Kidney (tissue), 14 donors: ENCODE data around the gene HIPK1. TPM values are rescaled to one million over a fixed set of nuclear protein-coding genes. Genes with fewer than 3 reads are reported as not detected.

Experiments used
- DNase-seq, 5 donors: peaks; one replicate each; pipeline ENCODE4 v3.0.0-alpha.2; 2013 to 2020
- FAIRE-seq: peaks from 2 replicates; lab custom pipeline; 2012; peaks lifted over from hg19 to GRCh38; lab: Jason Lieb, UNC
- H3K27ac ChIP-seq, 2 donors: one replicate each; pipeline ENCODE4 v1.7.0; 2013; ENCODE audit warnings: low read depth in 2 of 2, low read length in 2 of 2, inconsistent platforms in 1 of 2
- H3K27me3 ChIP-seq: one replicate; pipeline ENCODE4 v1.7.1; 2013; ENCODE audit warnings: low read length, inconsistent platforms; ENCODE audit not compliant: control insufficient read depth, insufficient read depth
- H3K36me3 ChIP-seq, 3 donors: one replicate each; pipeline versions ENCODE4 v1.7.0 to v1.7.1; 2013; ENCODE audit warnings: low read length in 3 of 3, control low read depth in 1 of 3, inconsistent platforms in 1 of 3; ENCODE audit not compliant: insufficient read depth in 3 of 3, control insufficient read depth in 2 of 3
- H3K4me1 ChIP-seq, 3 donors: one replicate each; pipeline versions ENCODE4 v1.7.0 to v1.7.1; 2013; ENCODE audit warnings: low read length in 3 of 3, inconsistent platforms in 1 of 3, low read depth in 1 of 3; ENCODE audit not compliant: control insufficient read depth in 2 of 3, insufficient read depth in 2 of 3
- H3K4me3 ChIP-seq, 3 donors: one replicate each; pipeline versions ENCODE4 v1.7.0 to v1.8.1; 2013; ENCODE audit warnings: low read length in 3 of 3, control low read depth in 1 of 3, inconsistent platforms in 1 of 3
- H3K9ac ChIP-seq, 3 donors: one replicate each; pipeline versions ENCODE4 v1.7.0 to v1.7.1; 2013; ENCODE audit warnings: low read length in 3 of 3, control low read depth in 1 of 3, inconsistent platforms in 1 of 3
- H3K9me3 ChIP-seq, 3 donors: one replicate each; pipeline versions ENCODE4 v1.7.0 to v1.7.1; 2013; ENCODE audit warnings: low read length in 3 of 3, control low read depth in 1 of 3, inconsistent platforms in 1 of 3; ENCODE audit not compliant: control insufficient read depth in 2 of 3, insufficient read depth in 1 of 3
- intact Hi-C: fragments of 100-400 bp; cut with DNase I; formaldehyde crosslinking; loops from one replicate; pipeline ENCODE4 v1.11.1; 2022
- polyA plus RNA-seq: library from polyadenylated mRNA; stranded (reverse); fragments of 350-450 nt; fragmentation: Illumina TruSeq; extraction: RNeasy Lipid Tissue Mini Kit (QIAGEN cat#74804); gene quantifications from one replicate; pipeline ENCODE4 v1.2.3, GENCODE V29; 2014; ENCODE audit warnings: low read depth, low replicate concordance; ENCODE audit not compliant: insufficient read depth
- total RNA-seq: library from RNA; stranded (reverse); fragmentation: NEBNext Ultra II Directional; extraction: Animal tissue kit (Norgen Biotek cat#: 25700); gene quantifications from one replicate; pipeline ENCODE4 v1.2.1, GENCODE V29; 2021
- TF ChIP-seq, protein P1 (sequence below): IDR thresholded peaks from 3 replicates; pipeline ENCODE4 v1.5.1; 2012; ENCODE audit warnings: mild to moderate bottlenecking, moderate library complexity, borderline replicate concordance; ENCODE audit not compliant: insufficient read depth; ENCODE audit errors: extremely low read depth
- donor health status: control.
- donor health status: control.
- donor health status: control.
- donor health status: control.
- donor health status: control.
- donor health status: DM: yes; HTN: yes; CAD: no.
- donor health status: Normal renal cell carcinoma (clear cell type).

The HIPK1 gene
- total and polyA plus RNA-seq, 2 donors from 2014 or later = 8.4 to 65.0 TPM

- H3K4me3 ChIP-seq = peak overlapping the region in 2 of 3 donors; percentile 36 to 92
- DNase-seq = peak in 1 of 5 donors; percentile 17
- H3K9ac ChIP-seq = no peak overlapping the region
- H3K4me1 ChIP-seq = peaks cover 7 to 12% (median 8%) of the 10 kb centered on the region in 3 donors
- H3K27ac ChIP-seq = peak overlapping the region in 1 of 2 donors; percentile 30
- no peaks in the 10 kb centered on the region for H3K36me3 ChIP-seq
- intact Hi-C loops = no loop called here
- no peaks in the 10 kb centered on the region for H3K9me3 ChIP-seq
- H3K27me3 ChIP-seq = no peaks in the 10 kb centered on the region
- FAIRE-seq = no peak
- TF ChIP-seq, protein P1, sequence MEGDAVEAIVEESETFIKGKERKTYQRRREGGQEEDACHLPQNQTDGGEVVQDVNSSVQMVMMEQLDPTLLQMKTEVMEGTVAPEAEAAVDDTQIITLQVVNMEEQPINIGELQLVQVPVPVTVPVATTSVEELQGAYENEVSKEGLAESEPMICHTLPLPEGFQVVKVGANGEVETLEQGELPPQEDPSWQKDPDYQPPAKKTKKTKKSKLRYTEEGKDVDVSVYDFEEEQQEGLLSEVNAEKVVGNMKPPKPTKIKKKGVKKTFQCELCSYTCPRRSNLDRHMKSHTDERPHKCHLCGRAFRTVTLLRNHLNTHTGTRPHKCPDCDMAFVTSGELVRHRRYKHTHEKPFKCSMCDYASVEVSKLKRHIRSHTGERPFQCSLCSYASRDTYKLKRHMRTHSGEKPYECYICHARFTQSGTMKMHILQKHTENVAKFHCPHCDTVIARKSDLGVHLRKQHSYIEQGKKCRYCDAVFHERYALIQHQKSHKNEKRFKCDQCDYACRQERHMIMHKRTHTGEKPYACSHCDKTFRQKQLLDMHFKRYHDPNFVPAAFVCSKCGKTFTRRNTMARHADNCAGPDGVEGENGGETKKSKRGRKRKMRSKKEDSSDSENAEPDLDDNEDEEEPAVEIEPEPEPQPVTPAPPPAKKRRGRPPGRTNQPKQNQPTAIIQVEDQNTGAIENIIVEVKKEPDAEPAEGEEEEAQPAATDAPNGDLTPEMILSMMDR = no peak
Measured at GRCh38 chr1:113931451-113931851, 2.3 kb downstream of the HIPK1 start.

- TF ChIP-seq, protein P1 = no peak
- DNase-seq = no peak
- intact Hi-C loops = no loop called here
- H3K9me3 ChIP-seq = no peaks in the 10 kb centered on the region
- H3K36me3 ChIP-seq = no peaks in the 10 kb centered on the region
- no peak overlapping the region for H3K4me3 ChIP-seq
- peaks cover 5 to 12% (median 6%) of the 10 kb centered on the region in 3 donors for H3K4me1 ChIP-seq
- no peak overlapping the region for H3K9ac ChIP-seq
- H3K27me3 ChIP-seq = no peaks in the 10 kb centered on the region
- no peak for FAIRE-seq
- H3K27ac ChIP-seq = no peak overlapping the region
Measured at GRCh38 chr1:113934006-113934405, 4.9 kb downstream of the HIPK1 start.

DNA sequence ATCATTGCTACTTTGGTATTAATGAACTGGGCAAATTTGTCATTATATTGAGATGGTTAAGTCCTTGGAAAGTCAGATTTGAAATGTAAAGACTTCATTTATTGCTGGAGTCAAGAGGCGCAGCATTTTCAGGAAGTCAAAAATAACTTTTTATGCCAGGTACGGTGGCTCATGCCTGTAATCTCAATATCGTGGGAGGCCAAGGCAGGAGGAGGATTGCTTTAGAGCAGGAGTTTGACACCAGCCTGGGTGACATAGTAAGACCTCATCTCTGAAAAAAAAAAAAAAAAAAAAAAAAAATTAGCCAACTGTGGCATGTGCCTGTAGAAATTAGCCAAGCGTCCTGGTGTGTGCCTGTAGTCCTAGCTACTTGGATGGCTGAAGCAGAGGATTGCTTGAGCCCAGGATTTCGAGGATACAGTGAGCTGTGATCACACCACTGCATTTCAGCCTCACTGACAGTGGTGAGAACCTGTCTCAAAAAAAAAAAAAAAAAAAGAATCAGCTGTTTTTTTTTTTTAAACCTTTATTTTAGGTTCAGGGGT is 5.5 kb downstream of the HIPK1 start:
- H3K4me1 ChIP-seq = peaks cover 5 to 12% (median 6%) of the 10 kb centered on the region in 3 donors
- H3K9ac ChIP-seq = no peak overlapping the region
- TF ChIP-seq, protein P1 = no peak
- H3K27ac ChIP-seq = no peak overlapping the region
- H3K27me3 ChIP-seq = no peaks in the 10 kb centered on the region
- no peaks in the 10 kb centered on the region for H3K9me3 ChIP-seq
- DNase-seq (no peak), FAIRE-seq (no peak)
- no peak overlapping the region for H3K4me3 ChIP-seq
- no peaks in the 10 kb centered on the region for H3K36me3 ChIP-seq
- intact Hi-C loops = no loop called here

DNA sequence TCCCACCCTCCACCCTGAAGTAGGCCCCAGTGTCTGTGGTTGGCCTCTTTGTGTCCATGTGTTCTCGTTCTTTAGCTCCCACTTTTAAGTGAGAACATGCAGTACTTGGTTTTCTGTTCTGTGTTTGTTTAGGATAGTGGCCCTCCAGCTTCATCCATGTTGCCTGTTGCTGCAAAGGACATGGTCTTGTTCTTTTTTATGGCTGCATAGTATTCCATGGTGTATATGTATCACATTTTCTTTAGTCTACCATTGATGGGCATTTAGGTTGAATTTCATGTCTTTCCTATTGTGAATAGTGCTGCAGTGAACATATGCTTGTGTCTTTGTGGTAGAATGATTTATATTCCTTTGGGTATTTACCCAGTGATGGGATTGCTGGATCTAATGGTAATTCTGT is 6.1 kb downstream of the HIPK1 start:
- TF ChIP-seq, protein P1 = no peak
- no peak overlapping the region for H3K9ac ChIP-seq
- no peaks in the 10 kb centered on the region for H3K36me3 ChIP-seq
- no peaks in the 10 kb centered on the region for H3K9me3 ChIP-seq
- FAIRE-seq (no peak), DNase-seq (no peak)
- no peak overlapping the region for H3K4me3 ChIP-seq
- intact Hi-C loops = no loop called here
- H3K4me1 ChIP-seq = peaks cover 5 to 12% (median 6%) of the 10 kb centered on the region in 3 donors
- no peaks in the 10 kb centered on the region for H3K27me3 ChIP-seq
- no peak overlapping the region for H3K27ac ChIP-seq
